Measurements from ENCODE around the gene OTOS.

Gene OTOS

GRCh38 chr2:240149943-240150784, 9.7 kb upstream of the OTOS start:
- no peak for DNase-seq

GRCh38 chr2:240147911-240148587, 7.6 kb upstream of the OTOS start:
- no peak for DNase-seq

DNA sequence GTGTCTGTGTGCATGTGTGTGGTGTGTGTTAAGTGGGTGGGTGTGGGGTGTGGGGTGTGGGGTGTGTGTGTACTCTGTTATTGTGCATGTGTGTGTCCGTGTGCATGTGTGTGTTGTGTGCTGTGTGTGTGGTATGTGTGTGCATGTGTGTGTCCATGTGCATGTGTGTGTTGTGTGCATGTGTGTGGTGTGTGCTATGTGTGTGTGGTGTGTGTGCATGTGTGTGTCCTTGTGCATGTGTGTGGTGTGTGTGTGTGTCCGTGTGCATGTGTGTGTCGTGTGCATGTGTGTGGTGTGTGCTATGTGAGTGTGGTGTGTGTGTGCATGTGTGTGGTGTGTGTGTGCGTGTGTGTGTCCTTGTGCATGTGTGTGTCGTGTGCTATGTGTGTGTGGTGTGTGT, 6.9 kb upstream of the OTOS start:
- no peak for DNase-seq

GRCh38 chr2:240146627-240147278, 6.3 kb upstream of the OTOS start:
- no peak for DNase-seq

- DNase-seq: no peak
These were observed 5.7 kb upstream of the OTOS start for GRCh38 chr2:240146141-240146561.

- no peak for DNase-seq
These were observed 5.0 kb upstream of the OTOS start for GRCh38 chr2:240145461-240145860.

DNA sequence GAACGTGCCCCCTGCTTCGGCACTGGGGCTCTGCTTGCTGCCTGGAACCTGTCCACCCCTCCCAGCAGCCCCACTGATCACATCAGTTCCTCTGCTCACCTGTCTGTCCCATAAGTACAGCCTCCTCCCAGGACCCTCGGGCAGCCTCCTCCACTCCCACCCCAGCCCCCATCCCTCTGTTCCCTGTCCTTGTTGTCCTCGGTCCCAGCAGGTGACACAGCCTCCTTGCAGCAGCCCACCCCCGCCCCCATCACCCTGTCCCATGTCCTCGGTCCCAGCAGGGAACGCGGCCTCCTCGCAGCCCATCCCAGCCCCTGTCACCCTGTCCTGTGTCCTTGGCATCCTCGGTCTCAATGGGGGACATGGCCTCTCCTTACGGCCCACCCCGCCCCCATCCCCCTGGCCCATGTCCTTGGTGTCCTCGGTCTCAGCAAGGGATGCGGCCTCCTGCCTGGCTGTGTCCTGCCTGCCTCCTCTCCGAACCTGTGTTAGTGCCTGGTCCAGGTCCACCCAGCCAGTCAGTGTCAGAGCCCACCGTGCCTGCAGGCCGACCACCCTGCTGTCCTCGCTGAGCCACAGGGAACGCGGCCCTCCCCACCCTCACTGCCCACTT, 4.3 kb upstream of the OTOS start:
- no peak for DNase-seq

DNA sequence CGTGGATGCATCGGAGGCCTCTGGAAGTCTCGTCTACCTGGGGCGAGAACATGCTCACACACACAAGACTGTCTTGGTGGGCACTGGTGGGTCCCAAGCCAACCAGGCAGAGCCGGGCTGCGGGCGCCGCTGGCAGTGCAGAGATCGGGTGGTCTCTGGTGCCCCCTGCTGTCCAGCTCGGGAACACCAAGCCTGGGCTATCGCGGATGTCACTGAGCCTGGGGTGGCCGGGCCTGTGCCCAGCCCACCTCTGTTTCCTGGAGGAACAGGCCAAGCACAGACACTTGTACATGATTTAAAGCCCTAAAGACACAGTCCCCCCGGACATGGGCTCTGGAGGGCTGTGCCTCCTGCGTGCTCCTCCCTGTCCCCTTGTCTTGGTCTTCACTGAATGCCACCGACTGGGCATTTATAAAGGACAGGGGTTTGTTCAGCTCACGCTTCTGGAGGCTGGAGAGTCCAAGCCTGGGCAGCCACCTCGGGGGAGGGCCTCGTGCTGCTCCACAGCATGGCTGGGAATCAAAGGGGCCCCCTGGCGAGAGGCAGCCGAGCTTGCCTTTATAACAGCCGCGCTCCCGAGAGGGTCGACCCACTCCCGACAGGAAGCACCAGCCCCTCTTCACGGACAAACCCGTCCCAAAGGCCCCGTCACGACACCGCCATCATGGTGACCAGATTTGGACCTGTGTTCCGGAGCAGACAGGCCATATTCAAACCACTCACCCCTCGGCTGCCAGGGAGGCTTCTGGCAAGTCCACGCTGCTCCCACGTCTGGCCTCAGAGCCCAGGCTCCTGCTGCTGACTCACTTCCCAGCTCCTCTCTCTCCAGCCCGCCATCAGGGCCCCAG, 3.6 kb upstream of the OTOS start:
- DNase-seq: peak; percentile 64

- no peak for DNase-seq
These were observed 2.8 kb upstream of the OTOS start for GRCh38 chr2:240143276-240143675.

DNA sequence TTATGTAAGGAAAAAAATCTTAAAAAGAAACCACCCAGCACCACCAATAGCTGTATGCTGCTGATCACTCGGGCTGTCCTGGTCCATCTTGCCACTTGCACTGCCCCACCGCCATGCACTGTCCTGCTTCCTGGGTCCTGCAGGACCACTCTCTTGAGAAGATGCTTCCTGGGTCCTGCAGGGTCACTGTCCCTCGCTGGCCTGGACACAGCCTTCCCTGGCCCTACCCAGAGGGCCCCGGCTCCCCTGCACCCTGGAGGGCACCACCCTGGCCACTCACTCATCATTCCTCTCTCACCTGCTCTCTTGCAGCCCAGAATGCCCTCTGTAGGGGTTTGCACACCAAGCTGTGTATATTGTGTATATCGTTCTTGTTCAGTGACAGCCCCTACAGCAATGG, 2.4 kb upstream of the OTOS start:
- no peak for DNase-seq

DNA sequence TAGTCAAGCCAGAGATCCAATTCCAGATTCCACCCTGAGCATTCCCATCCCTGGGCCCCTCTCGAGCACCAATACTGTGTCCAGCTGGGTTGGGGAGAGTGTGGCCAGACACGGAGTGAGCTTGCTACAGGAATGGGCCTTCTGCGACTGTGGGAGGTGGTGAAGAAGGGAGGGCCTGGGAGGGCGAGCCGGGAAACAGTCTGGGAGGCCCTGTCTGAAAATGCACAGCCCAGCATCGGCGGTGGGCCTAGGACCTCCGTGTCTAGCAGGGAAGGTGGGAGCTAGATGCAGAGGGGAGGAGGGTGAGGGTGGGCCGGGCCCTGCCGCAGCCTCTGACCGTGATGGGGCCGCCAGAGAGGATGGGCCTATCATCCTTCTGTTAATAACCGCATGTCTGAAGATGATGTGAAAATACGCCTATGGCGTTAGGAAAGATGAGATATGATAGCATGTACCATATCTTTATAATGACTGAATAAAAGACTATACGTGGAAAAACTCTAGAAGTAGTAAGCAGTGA, 1.9 kb upstream of the OTOS start:
- DNase-seq: no peak

DNA sequence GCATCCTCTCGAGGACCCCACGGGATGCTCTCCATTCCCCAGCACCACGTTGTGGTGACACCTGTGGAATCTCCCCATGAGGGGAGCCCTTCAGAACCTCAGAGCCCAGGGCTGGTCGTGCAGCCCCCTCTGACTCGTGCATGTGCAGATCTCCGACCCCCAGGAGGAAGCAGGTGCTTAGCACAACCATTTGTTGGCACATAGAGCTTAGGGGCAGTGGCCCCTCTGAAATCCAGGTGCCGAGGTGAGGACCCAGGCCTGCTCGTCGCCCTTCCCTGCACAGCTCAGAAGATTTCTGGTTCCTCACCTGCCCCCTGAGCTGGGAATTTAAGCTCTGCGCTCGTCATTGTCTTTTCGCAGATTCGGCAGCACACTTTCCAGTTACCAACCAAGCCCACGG, 1.3 kb upstream of the OTOS start:
- DNase-seq: no peak

GRCh38 chr2:240140920-240141319, 462 bp upstream of the OTOS start:
- DNase-seq: no peak

GRCh38 chr2:240139666-240140393, 628 bp downstream of the OTOS start:
- DNase-seq: no peak

DNA sequence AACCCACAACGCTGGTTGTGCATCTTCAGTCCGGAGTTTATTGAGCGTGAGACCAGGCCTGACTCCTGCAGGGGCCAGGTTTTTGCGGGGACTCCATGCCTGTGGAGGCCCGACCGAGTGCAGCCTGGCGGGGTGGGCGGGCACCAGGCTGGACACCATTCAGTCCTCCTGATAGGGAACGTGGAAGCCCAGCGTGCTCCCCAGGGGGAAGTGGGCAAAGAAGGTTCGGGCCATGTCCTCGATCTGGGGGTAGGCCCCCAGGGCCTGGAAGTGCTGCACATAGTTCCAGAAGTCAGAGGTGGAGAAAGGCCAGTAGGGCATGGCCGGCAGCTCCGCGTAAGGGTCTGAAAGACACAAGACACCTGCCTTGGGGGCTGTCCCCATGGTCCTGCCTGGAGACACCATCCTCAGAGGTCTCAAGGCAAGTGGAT, 1.4 kb downstream of the OTOS start:
- DNase-seq: no peak

DNA sequence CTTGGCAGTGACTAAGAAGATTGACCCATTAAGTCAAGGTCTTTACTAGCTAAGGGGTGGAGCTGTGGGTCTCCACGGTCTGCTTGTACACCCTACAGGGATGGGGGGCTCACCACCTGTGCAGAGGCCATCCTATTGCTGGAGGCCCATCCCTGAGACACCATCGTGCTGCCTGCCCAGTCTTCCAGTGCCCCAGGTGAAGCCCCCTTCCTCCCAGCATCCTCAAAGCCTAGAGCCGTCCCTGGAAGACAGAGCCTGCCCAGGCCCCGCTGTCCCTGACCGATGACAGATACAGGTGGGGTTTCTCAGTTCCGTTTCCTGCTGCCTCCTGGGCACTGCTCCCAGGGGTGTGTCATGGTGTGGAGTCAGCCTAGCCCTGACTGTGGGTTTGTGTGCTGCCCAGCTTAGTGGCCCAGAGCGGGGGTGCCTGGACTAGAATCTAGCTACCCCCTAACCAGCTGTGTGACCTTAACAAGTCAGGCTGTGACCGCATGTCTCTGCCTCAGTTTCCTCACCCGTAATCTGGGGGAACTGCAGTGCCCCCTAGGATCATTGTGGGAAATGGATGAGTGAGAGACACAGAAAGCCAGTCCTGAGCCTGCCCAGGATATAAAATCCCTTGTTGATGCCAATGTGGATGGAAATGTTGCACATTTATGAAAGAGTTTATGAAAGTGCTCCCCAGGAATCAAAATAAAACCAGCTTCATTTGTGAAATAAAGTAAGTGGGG, 2.0 kb downstream of the OTOS start:
- DNase-seq: no peak

DNA sequence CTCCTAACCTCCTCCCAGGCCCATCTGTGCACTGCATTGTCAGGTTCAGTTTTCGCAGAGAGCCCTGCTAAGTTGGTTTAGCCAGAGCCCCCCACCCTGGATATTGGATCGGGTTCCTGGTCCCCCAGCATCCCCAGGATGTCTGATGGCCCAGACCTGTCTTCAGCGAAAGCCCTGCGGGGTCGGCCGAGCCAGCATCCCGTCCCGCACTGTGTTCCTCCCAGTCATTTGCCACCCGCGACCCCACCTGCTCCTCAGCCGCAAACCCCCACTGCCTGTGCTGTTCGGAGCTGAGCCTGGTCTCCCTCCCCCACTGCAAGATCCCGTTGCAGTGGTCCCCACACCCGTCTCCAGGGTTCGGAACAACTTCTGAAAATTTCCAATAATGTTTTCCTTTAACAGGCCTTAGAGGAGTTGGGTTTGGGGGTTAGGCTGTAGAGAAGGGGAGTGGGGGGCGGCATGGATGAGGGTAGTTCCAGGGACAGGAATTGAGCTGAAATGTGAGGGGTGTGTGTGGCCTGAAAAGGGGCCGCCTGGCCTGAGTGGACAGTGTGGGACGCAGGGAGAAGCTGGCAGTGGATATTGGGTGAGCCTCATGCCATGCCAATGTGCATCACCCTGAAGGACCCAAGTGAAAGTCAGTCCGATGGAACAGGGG, 2.7 kb downstream of the OTOS start:
- no peak for DNase-seq

- no peak for DNase-seq
These were observed 3.7 kb downstream of the OTOS start for GRCh38 chr2:240136671-240137292.

GRCh38 chr2:240136013-240136670, 4.3 kb downstream of the OTOS start, which contains the start of gene COPS9:
COPS9 (minus strand) TSS chr2:240136305; CDS start chr2:240136284, 21 bp downstream.
- DNase-seq: peak; percentile 78
